ENCODE results near the gene ZBTB7C. TPM values are rescaled to one million over a fixed set of nuclear protein-coding genes. Genes with fewer than 3 reads are reported as not detected.
A peak's percentile ranks its signal among the peaks of the same experiment; 100 is the strongest.

Gene ZBTB7C
- total RNA-seq, 1 donor from 2014 or later, result 0.56 TPM

GRCh38 chr18:48228841-48229240 is 180.3 kb downstream of the ZBTB7C start:
- Mint-ChIP-seq H3K36me3 (ENCODE audit: low read depth) (no peaks in the 10 kb centered on the region), H3K4me3 (no peak overlapping the region), H3K27ac (peak overlapping the region; percentile 35), H3K4me1 (peaks cover 29% of the 10 kb centered on the region), H3K9me3 (no peaks in the 10 kb centered on the region), H3K27me3 (peaks cover 12% of the 10 kb centered on the region)
- DNase-seq, result no peak
- intact Hi-C loops (cut with micrococcal nuclease), result loop anchor here (2.0 to 5.0 kb wide), 2 partner anchors 104 to 218 kb away; no protein-coding TSS in a partner anchor

- Mint-ChIP-seq H3K4me1 (peaks cover 29% of the 10 kb centered on the region), H3K27ac (peak overlapping the region; percentile 35), H3K4me3 (no peak overlapping the region), H3K36me3 (ENCODE audit: low read depth) (no peaks in the 10 kb centered on the region), H3K27me3 (peaks cover 9% of the 10 kb centered on the region), H3K9me3 (no peaks in the 10 kb centered on the region)
- intact Hi-C loops (cut with micrococcal nuclease), result loop anchor here (2.0 to 5.0 kb wide), 2 partner anchors 104 to 219 kb away; no protein-coding TSS in a partner anchor
- peak; percentile 64 for DNase-seq
Measured at GRCh38 chr18:48228301-48228715, 180.9 kb downstream of the ZBTB7C start.

- DNase-seq, result peak; percentile 79
- Mint-ChIP-seq H3K27me3 (peaks cover 1% of the 10 kb centered on the region), H3K36me3 (ENCODE audit: low read depth) (no peaks in the 10 kb centered on the region), H3K9me3 (no peaks in the 10 kb centered on the region), H3K4me1 (peaks cover 29% of the 10 kb centered on the region), H3K27ac (peak overlapping the region; percentile 48), H3K4me3 (peak overlapping the region; percentile 56)
- intact Hi-C loops (cut with micrococcal nuclease), result loop anchor here (5.0 kb wide), 1 partner anchor 220 kb away; no protein-coding TSS in a partner anchor
Measured at GRCh38 chr18:48227206-48227605, 182.0 kb downstream of the ZBTB7C start.

- no peak overlapping the region for H3K27ac Mint-ChIP-seq
- DNase-seq, result peak; percentile 50
- H3K4me3 Mint-ChIP-seq, result no peak overlapping the region
- intact Hi-C loops (cut with micrococcal nuclease), result loop anchor here (5.0 kb wide), 1 partner anchor 221 kb away; no protein-coding TSS in a partner anchor
- H3K4me1 Mint-ChIP-seq, result peaks cover 29% of the 10 kb centered on the region
- H3K36me3 Mint-ChIP-seq (ENCODE audit: low read depth), result no peaks in the 10 kb centered on the region
- H3K9me3 Mint-ChIP-seq, result no peaks in the 10 kb centered on the region
- H3K27me3 Mint-ChIP-seq, result no peaks in the 10 kb centered on the region
Measured at GRCh38 chr18:48226401-48226800, 182.8 kb downstream of the ZBTB7C start.

- Mint-ChIP-seq H3K4me1 (peaks cover 7% of the 10 kb centered on the region), H3K9me3 (no peaks in the 10 kb centered on the region), H3K4me3 (no peak overlapping the region), H3K27me3 (no peaks in the 10 kb centered on the region), H3K27ac (no peak overlapping the region), H3K36me3 (ENCODE audit: low read depth) (no peaks in the 10 kb centered on the region)
- intact Hi-C loops (cut with micrococcal nuclease), result no loop called here
- DNase-seq, result peak; percentile 76
Measured at GRCh38 chr18:48222118-48222517, 187.1 kb downstream of the ZBTB7C start.

- intact Hi-C loops (cut with micrococcal nuclease), result no loop called here
- Mint-ChIP-seq H3K4me1 (peaks cover under 1% of the 10 kb centered on the region), H3K27me3 (peaks cover 6% of the 10 kb centered on the region), H3K4me3 (no peak overlapping the region), H3K36me3 (ENCODE audit: low read depth) (no peaks in the 10 kb centered on the region), H3K27ac (no peak overlapping the region), H3K9me3 (no peaks in the 10 kb centered on the region)
- no peak for DNase-seq
Measured at GRCh38 chr18:48219810-48220499, 189.2 kb downstream of the ZBTB7C start.

- intact Hi-C loops (cut with micrococcal nuclease), result no loop called here
- H3K9me3 Mint-ChIP-seq, result no peaks in the 10 kb centered on the region
- H3K27ac Mint-ChIP-seq, result no peak overlapping the region
- peaks cover 10% of the 10 kb centered on the region for H3K27me3 Mint-ChIP-seq
- DNase-seq, result no peak
- H3K4me1 Mint-ChIP-seq, result no peaks in the 10 kb centered on the region
- H3K4me3 Mint-ChIP-seq, result no peak overlapping the region
- H3K36me3 Mint-ChIP-seq (ENCODE audit: low read depth), result no peaks in the 10 kb centered on the region
Measured at GRCh38 chr18:48219037-48219809, 190.0 kb downstream of the ZBTB7C start.

GRCh38 chr18:48218285-48219022 is 190.7 kb downstream of the ZBTB7C start:
- no peak for DNase-seq
- peaks cover 16% of the 10 kb centered on the region for H3K27me3 Mint-ChIP-seq
- no peak overlapping the region for H3K27ac Mint-ChIP-seq
- no peaks in the 10 kb centered on the region for H3K4me1 Mint-ChIP-seq
- intact Hi-C loops (cut with micrococcal nuclease), result no loop called here
- no peak overlapping the region for H3K4me3 Mint-ChIP-seq
- no peaks in the 10 kb centered on the region for H3K36me3 Mint-ChIP-seq (ENCODE audit: low read depth)
- H3K9me3 Mint-ChIP-seq, result no peaks in the 10 kb centered on the region

- intact Hi-C loops (cut with micrococcal nuclease), result no loop called here
- no peaks in the 10 kb centered on the region for H3K4me1 Mint-ChIP-seq
- no peak for DNase-seq
- H3K9me3 Mint-ChIP-seq, result no peaks in the 10 kb centered on the region
- no peaks in the 10 kb centered on the region for H3K36me3 Mint-ChIP-seq (ENCODE audit: low read depth)
- H3K4me3 Mint-ChIP-seq, result no peak overlapping the region
- peaks cover 21% of the 10 kb centered on the region for H3K27me3 Mint-ChIP-seq
- no peak overlapping the region for H3K27ac Mint-ChIP-seq
Measured at GRCh38 chr18:48217258-48218250, 191.6 kb downstream of the ZBTB7C start.

- no peak for DNase-seq
- H3K9me3 Mint-ChIP-seq, result no peaks in the 10 kb centered on the region
- intact Hi-C loops (cut with micrococcal nuclease), result no loop called here
- no peak overlapping the region for H3K27ac Mint-ChIP-seq
- H3K4me1 Mint-ChIP-seq, result no peaks in the 10 kb centered on the region
- peaks cover 23% of the 10 kb centered on the region for H3K27me3 Mint-ChIP-seq
- H3K36me3 Mint-ChIP-seq (ENCODE audit: low read depth), result no peaks in the 10 kb centered on the region
- no peak overlapping the region for H3K4me3 Mint-ChIP-seq
Measured at GRCh38 chr18:48216639-48217257, 192.4 kb downstream of the ZBTB7C start.

GRCh38 chr18:48215876-48216638 is 193.1 kb downstream of the ZBTB7C start:
- no peaks in the 10 kb centered on the region for H3K36me3 Mint-ChIP-seq (ENCODE audit: low read depth)
- H3K27me3 Mint-ChIP-seq, result peaks cover 28% of the 10 kb centered on the region
- intact Hi-C loops (cut with micrococcal nuclease), result no loop called here
- H3K9me3 Mint-ChIP-seq, result no peaks in the 10 kb centered on the region
- no peaks in the 10 kb centered on the region for H3K4me1 Mint-ChIP-seq
- H3K4me3 Mint-ChIP-seq, result no peak overlapping the region
- DNase-seq, result no peak
- H3K27ac Mint-ChIP-seq, result no peak overlapping the region

GRCh38 chr18:48213791-48214190 is 195.4 kb downstream of the ZBTB7C start:
- H3K4me3 Mint-ChIP-seq, result no peak overlapping the region
- peaks cover 43% of the 10 kb centered on the region for H3K27me3 Mint-ChIP-seq
- no peaks in the 10 kb centered on the region for H3K9me3 Mint-ChIP-seq
- no peaks in the 10 kb centered on the region for H3K36me3 Mint-ChIP-seq (ENCODE audit: low read depth)
- intact Hi-C loops (cut with micrococcal nuclease), result no loop called here
- H3K4me1 Mint-ChIP-seq, result no peaks in the 10 kb centered on the region
- no peak overlapping the region for H3K27ac Mint-ChIP-seq
- no peak for DNase-seq

Data from activated CD4-positive, alpha-beta T cell treated with anti-CD3 and anti-CD28 coated beads, Interleukin-2, amount 10 ng/mL, durations not matched to agents 24 days and 14 days (primary cell).